Measurements from ENCODE around the gene KLK10. TPM values are rescaled to one million over a fixed set of nuclear protein-coding genes. Genes with fewer than 3 reads are reported as not detected.
A peak's percentile ranks its signal among the peaks of the same experiment; 100 is the strongest.

KLK10 gene
- total RNA-seq, 1 donor from 2014 or later = not detected

- no peak for DNase-seq
- no peak for ATAC-seq (ENCODE audit: poor library complexity)
- intact Hi-C loops (cut with DNase I) = no loop called here
Measured at GRCh38 chr19:51027873-51028272, 8.4 kb upstream of the KLK10 start.

- ATAC-seq (ENCODE audit: poor library complexity) (no peak), DNase-seq (no peak)
- intact Hi-C loops (cut with DNase I) = no loop called here
Measured at GRCh38 chr19:51027126-51027806, 7.8 kb upstream of the KLK10 start.

DNA sequence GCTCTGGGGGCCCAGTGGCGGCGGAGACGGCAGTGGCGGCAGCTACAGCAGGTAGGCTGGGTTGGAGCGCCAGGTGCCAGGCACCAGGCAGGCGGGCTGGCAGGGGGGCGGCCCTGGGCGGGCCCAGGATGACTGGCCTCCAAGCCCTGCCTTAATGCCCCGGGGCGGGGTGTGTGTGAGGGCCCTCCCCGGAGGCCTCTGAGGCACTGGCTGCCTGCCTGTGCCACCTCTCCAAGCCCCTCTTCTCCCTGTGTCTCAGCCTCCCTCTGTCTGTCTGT lies 7.0 kb upstream of the KLK10 start, which contains the start of gene KLK11:
KLK11 (minus strand) TSS at position 63 of the 278 bp plus-strand sequence. CDS start 985 bp downstream, outside the sequence.
- DNase-seq = no peak
- no peak for ATAC-seq (ENCODE audit: poor library complexity)
- intact Hi-C loops (cut with DNase I) = no loop called here

DNA sequence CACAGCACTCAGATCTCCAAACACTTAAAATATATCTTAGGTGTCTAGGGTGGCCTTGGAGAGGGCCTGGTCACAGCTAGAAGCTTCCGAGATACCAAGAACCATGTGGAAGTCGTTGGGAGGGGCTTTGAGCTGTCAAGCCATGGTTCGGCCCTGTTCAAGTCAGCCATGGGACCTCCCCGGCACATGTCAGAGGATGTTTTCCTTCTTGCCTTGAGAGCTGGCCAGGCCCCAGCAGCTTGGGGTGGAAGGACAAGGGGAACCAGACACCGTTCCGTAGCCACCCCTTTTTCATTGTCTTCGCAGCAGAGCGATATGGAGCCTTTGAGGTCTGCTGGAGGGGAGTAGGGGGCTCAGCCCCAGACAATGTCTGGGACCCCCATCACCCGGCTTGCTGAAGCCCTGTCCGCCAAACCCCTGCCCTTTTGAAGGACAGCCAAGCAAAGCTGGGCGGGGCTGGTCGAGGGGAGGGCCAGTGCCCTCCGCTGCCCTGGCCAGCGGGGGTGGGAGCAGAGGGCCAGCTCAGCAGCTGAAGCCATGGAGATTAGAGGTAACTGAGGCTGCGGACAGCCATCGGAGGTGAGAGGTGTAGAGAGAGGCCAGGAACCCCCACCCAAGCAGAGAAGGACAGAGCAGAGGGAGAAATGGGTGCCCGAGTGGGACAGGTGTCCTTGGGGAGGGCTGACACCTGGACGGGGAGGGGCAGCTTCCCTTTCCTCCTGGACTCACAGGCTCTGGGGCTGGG lies 6.5 kb upstream of the KLK10 start:
- ATAC-seq (ENCODE audit: poor library complexity) = no peak
- intact Hi-C loops (cut with DNase I) = no loop called here
- no peak for DNase-seq

GRCh38 chr19:51025401-51025800 lies 5.9 kb upstream of the KLK10 start:
- ATAC-seq (ENCODE audit: poor library complexity) (no peak), DNase-seq (no peak)
- intact Hi-C loops (cut with DNase I) = no loop called here

DNA sequence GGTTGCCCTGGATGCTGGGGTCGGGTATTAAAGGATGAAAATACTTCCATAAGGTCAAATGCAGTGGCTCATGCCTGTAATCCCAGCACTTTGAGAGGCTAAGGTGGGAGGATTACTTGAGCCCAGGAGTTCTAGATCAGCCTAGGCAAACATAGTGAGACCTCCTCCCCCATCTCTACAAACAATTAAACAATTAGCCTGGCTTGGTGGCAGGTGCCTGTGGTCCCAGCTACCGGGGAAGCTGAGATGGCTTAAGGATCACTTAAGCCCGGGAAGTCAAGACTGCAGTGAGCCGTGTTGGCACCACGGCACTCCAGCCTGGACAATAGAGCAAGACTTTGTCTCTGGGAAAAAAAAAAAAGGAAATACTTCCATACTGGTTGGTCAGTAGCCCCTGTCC lies 5.4 kb upstream of the KLK10 start:
- ATAC-seq (ENCODE audit: poor library complexity) = no peak

DNA sequence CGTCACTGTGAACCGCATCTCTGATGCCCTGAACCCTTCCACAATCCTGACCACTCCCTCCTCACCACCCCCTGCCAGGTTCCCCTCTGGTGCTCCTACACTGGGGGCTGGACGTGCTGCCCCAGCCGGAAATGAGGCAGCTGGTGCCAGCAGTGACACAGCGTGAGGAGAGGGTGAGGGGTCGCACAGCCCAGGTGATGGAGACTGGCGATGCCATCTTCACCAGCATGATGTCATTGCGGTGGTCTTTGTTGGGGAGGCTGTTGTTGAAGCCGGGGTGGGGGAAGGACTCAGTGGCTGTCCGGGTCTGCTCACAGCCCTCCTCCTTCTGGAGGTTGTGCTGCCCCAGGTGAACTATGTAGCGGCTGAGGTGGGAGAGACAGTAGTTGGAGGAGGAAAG lies 4.4 kb upstream of the KLK10 start:
- intact Hi-C loops (cut with DNase I) = loop anchor here (5.0 kb wide), 1 partner anchor 143 kb away; no protein-coding TSS in a partner anchor
- ATAC-seq (ENCODE audit: poor library complexity) = no peak
- no peak for DNase-seq

More for the DNA sequence above, 5.4 kb upstream of the KLK10 start:
- intact Hi-C loops (cut with DNase I) = loop anchor here (5.0 kb wide), 1 partner anchor 142 kb away; no protein-coding TSS in a partner anchor
- DNase-seq = no peak

GRCh38 chr19:51022526-51022925 lies 3.0 kb upstream of the KLK10 start:
- DNase-seq = no peak
- intact Hi-C loops (cut with DNase I) = loop anchor here (5.0 kb wide), 1 partner anchor 145 kb away; no protein-coding TSS in a partner anchor
- no peak for ATAC-seq (ENCODE audit: poor library complexity)

DNA sequence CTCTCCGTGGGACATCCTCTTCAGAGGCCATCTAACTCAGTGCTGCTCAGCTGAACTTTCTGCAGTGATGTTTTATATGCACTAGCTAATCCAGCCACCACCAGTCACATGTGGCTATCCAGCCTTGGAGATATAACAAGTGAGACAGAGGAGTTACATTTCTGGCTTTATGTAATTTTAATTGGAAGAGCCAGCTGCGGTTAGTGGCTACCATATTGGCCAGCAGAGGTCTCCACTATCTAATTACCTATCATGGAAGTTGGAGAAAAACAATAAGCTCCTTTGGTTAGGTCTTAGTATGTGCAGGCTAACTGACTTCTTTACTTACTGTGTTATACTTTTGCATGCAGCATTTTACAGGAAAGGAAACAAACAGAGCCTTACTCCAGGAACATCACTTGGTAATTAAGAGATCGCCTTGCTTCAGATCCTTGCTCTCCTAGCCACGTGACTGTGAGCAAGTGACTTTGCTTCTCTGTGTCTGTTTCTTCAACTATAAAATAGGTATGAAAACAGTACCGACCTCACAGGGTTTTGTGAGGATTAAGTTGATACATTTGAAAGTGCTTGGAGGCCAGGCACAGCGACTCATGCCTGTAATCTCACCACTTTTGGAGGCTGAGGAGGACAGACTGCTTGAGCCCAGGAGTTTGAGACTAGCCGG lies 1.6 kb upstream of the KLK10 start:
- DNase-seq = no peak
- peak; percentile 58 for ATAC-seq (ENCODE audit: poor library complexity)
- intact Hi-C loops (cut with DNase I) = loop anchor here (2.0 to 5.0 kb wide), 2 partner anchors 74 to 146 kb away; no protein-coding TSS in a partner anchor

DNA sequence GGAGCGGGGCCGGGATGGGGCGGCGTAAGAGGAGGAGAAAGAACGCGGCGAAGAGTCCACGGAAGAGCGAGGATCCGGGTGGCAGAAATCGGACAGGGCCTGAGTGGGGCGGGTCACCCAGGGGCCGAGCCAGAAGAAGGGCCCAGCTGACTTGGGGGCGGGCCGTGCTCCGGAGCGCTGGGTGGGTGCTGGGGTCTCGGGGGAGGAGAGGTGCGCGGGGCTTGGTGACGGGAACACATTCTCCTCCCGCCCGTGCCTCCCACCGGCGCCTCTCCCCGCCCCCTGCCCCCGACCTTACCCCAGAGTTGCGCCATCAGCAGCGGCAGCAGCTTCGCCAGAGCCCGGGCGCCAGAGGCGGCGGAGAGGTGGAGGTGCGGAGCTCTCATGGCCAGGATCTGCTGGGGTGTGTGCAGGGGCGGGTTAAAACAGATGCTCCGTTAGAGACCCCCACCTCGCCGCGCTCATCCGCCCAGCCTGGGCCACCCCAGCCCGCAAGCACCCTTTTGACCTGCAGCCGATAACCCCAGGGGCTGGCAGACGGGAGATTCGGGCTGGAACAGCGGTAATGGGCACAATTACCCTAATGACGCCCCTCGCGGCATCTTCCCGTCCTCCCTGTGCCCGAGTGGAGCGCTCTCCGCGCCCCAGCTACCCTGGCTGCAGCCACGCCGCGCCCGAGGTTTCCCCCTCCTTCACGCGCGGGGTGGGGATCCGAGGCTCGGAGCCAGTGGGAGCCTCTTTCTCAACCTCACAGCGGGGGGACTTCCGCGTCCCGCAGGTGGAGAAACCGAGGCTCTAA lies 565 bp downstream of the KLK10 start:
- DNase-seq (no peak), ATAC-seq (ENCODE audit: poor library complexity) (peak; percentile 21)
- intact Hi-C loops (cut with DNase I) = no loop called here

GRCh38 chr19:51016798-51017683 lies 2.5 kb downstream of the KLK10 start:
- intact Hi-C loops (cut with DNase I) = no loop called here
- DNase-seq = no peak
- peak; percentile 51 for ATAC-seq (ENCODE audit: poor library complexity)

DNA sequence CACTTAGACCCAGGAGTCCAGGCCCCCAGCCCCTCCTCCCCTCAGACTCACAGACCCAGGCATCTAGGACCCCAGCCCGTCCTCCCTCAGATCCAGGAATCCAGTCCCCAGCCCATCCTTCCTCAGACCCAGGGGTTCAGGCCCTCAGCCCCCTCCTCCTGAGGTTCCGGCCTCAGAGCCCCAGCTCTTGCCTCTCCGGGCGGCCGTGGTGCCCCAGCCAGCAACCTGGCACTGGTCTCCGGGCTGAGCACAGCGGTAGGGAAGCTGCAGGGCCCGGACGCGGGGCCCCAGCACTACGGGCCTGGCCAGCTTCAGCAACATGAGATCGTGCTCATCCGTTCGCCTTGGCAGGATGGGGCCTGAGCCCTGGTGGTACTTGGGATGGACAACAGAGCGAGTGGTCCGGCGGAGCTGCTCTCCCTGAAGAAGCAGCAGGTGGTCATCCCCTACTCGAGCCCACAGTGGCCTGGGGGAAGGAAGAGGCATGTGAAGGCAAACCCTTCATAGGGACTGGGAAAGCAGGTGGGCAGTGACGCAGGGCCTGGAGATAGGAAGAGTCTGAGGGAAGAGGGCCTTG lies 3.7 kb downstream of the KLK10 start:
- DNase-seq (no peak), ATAC-seq (ENCODE audit: poor library complexity) (no peak)
- intact Hi-C loops (cut with DNase I) = no loop called here

DNA sequence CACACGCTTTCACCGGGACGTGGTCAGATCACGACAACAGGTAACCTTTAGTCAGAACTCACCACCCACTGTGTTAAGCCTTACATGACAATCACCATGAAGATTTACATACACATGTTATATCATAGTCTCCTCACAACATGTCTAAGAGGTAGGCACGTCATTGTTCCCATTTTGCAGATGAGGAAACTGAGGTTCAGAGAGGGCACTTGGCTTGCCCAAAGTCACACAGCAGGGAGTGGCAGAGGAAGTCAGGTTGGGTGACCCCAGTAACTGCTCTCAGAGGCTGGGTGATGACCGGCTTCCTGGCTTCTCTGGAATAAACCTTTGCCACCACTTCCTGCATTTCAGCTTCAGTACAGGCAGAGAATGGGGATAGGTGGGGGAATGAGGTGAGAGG lies 5.3 kb downstream of the KLK10 start:
- no peak for ATAC-seq (ENCODE audit: poor library complexity)
- intact Hi-C loops (cut with DNase I) = no loop called here
- no peak for DNase-seq

GRCh38 chr19:51012661-51013190 lies 6.8 kb downstream of the KLK10 start:
- ATAC-seq (ENCODE audit: poor library complexity) (no peak), DNase-seq (no peak)
- intact Hi-C loops (cut with DNase I) = no loop called here

GRCh38 chr19:51010066-51010795 lies 9.3 kb downstream of the KLK10 start:
- intact Hi-C loops (cut with DNase I) = no loop called here
- DNase-seq (no peak), ATAC-seq (ENCODE audit: poor library complexity) (no peak)

- ATAC-seq (ENCODE audit: poor library complexity) (no peak), DNase-seq (no peak)
- intact Hi-C loops (cut with DNase I) = no loop called here
Measured at GRCh38 chr19:51009061-51009891, 10.2 kb downstream of the KLK10 start.

All from Right ventricle myocardium superior (tissue), 1 donor.